Panc1 (cell line): ENCODE results near the gene SMTNL1.

Experiments used
- CTCF ChIP-seq: fragments of 450-650 bp; IDR thresholded peaks from 2 replicates; pipeline ENCODE4 v1.5.1; 2017; ENCODE audit warnings: mild to moderate bottlenecking
- POLR2AphosphoS5 ChIP-seq: IDR thresholded peaks from 2 replicates; pipeline ENCODE4 v1.6.1; 2012; ENCODE audit warnings: mild to moderate bottlenecking, low read depth, low read length, moderate library complexity
- REST ChIP-seq, 2 experiments: IDR thresholded peaks; 2 replicates each; pipeline ENCODE4 v1.6.1; 2011 to 2012; ENCODE audit warnings: low read depth in 2 of 2, control low read depth in 1 of 2, low read length in 1 of 2, mild to moderate bottlenecking in 1 of 2, moderate library complexity in 1 of 2; ENCODE audit not compliant: insufficient read depth in 1 of 2
- TCF7L2 ChIP-seq: IDR thresholded peaks from 2 replicates; pipeline ENCODE4 v1.6.1; 2011; ENCODE audit warnings: mild to moderate bottlenecking, low read depth, low read length, inconsistent platforms

- no peak for TF ChIP-seq CTCF
- no peak for TF ChIP-seq REST (IDR thresholded peaks at IDR 0.05; ENCODE audit: insufficient read depth in 1 of 2, low read depth in 2 of 2, low read length in 1 of 2)
- no peak for TF ChIP-seq POLR2AphosphoS5
- TF ChIP-seq TCF7L2 = no peak
These were observed 38.9 kb upstream of the SMTNL1 start for GRCh38 chr11:57498540-57498939.
